HEK293T (cell line): Measurements from ENCODE around the gene OCA2.

ENCODE experiments used
- ARNT ChIP-seq: fragments of 450-650 bp; IDR thresholded peaks from 2 replicates; pipeline ENCODE4 v1.6.1; 2017; ENCODE audit warnings: mild to moderate bottlenecking
- FOXK2 ChIP-seq: fragments of 450-650 bp; IDR thresholded peaks from 2 replicates; pipeline ENCODE4 v1.6.1; 2016; ENCODE audit warnings: mild to moderate bottlenecking
- L3MBTL2 ChIP-seq: fragments of 450-650 bp; conservative IDR thresholded peaks from 2 replicates; pipeline ENCODE4 v1.6.1; 2016; ENCODE audit warnings: mild to moderate bottlenecking
- SUZ12 ChIP-seq: fragments of 450-650 bp; IDR thresholded peaks from 2 replicates; pipeline ENCODE4 v1.6.1; 2016; ENCODE audit warnings: mild to moderate bottlenecking

GRCh38 chr15:27741226-27741860 lies 357.8 kb downstream of the OCA2 start:
- TF ChIP-seq ARNT (no peak), SUZ12 (no peak), FOXK2 (no peak), L3MBTL2 (no peak)
